Smooth muscle cell (in vitro differentiated cells): ENCODE results near the gene VWCE. TPM values are rescaled to one million over a fixed set of nuclear protein-coding genes. Genes with fewer than 3 reads are reported as not detected.

Experiments used
- DNase-seq: peaks from one replicate; lab custom pipeline; 2025; ENCODE audit not compliant: unreplicated experiment; lab: John Stamatoyannopoulos, UW
- H2AFZ ChIP-seq: fragments of 200-600 bp; sonication (generic); 2 replicates; pipeline ENCODE4 v1.6.0; 2016; ENCODE audit warnings: antibody characterized with exemption, low read depth, mild to moderate bottlenecking
- H3F3A ChIP-seq: fragments of 200-600 bp; sonication (generic); 2 replicates; pipeline ENCODE4 v1.6.0; 2017; ENCODE audit warnings: antibody characterized with exemption, low read depth
- H3K27ac ChIP-seq: fragments of 200-600 bp; sonication (generic); 2 replicates; pipeline ENCODE4 v1.5.1; 2016; ENCODE audit warnings: low read depth, mild to moderate bottlenecking
- H3K27me3 ChIP-seq: fragments of 200-600 bp; sonication (generic); 2 replicates; pipeline ENCODE4 v1.6.1; 2016; ENCODE audit warnings: low read depth, mild to moderate bottlenecking
- H3K36me3 ChIP-seq: fragments of 200-600 bp; sonication (generic); 2 replicates; pipeline ENCODE4 v1.5.1; 2016; ENCODE audit warnings: low read depth
- H3K4me1 ChIP-seq: fragments of 200-600 bp; sonication (generic); 2 replicates; pipeline ENCODE4 v1.5.1; 2016; ENCODE audit warnings: low read depth
- H3K4me2 ChIP-seq: fragments of 200-600 bp; sonication (generic); 2 replicates; pipeline ENCODE4 v1.6.0; 2016; ENCODE audit warnings: mild to moderate bottlenecking
- H3K4me3 ChIP-seq: fragments of 200-600 bp; sonication (generic); 2 replicates; pipeline ENCODE4 v1.5.1; 2016; ENCODE audit warnings: mild to moderate bottlenecking
- H3K79me2 ChIP-seq: fragments of 200-600 bp; sonication (generic); 2 replicates; pipeline ENCODE4 v1.6.0; 2016; ENCODE audit warnings: low read depth, mild to moderate bottlenecking
- H3K9ac ChIP-seq: fragments of 200-600 bp; sonication (generic); 2 replicates; pipeline ENCODE4 v1.6.0; 2016; ENCODE audit warnings: low read depth
- H3K9me3 ChIP-seq: fragments of 200-600 bp; sonication (generic); replicated peaks from 2 replicates; pipeline ENCODE4 v1.5.1; 2016; ENCODE audit warnings: low read depth
- H4K20me1 ChIP-seq: fragments of 200-600 bp; sonication (generic); 2 replicates; pipeline ENCODE4 v1.6.0; 2016; ENCODE audit warnings: low read depth
- CTCF ChIP-seq: fragments of 200-600 bp; sonication (generic); IDR thresholded peaks from 2 replicates; pipeline ENCODE4 v1.5.1; 2017; ENCODE audit warnings: borderline replicate concordance, mild to moderate bottlenecking, antibody characterized with exemption; ENCODE audit not compliant: insufficient read depth, poor library complexity, severe bottlenecking
- WGBS: methylation state at CpG from one replicate; pipeline ENCODE4 v1.1.7; 2016; ENCODE audit warnings: low lambda C conversion rate; 5-methylcytosine and 5-hydroxymethylcytosine counted together
- polyA plus RNA-seq: library from polyadenylated mRNA; unstranded; fragments of >200 nt; fragmentation: Nextera tagmentation; extraction: Ambion mirVana; gene quantifications from 2 replicates; pipeline ENCODE4 v1.2.1, GENCODE V29; 2016
- total RNA-seq: library from RNA; depleted of rRNA; stranded (reverse); fragments of >200 nt; gene quantifications from 2 replicates; pipeline ENCODE4 v1.2.3, GENCODE V29; 2014

The VWCE gene
- 0.49 and 1.5 TPM in 2 replicates for total RNA-seq
- polyA plus RNA-seq: 2.4 and 4.1 TPM in 2 replicates

GRCh38 chr11:61294717-61295595 is at the start of gene VWCE:
TSS of gene VWCE (minus strand) at chr11:61295316. CDS start at chr11:61295037, 279 bp downstream.
- peak within 1 kb of the TSS; percentile 99 for H3K4me2 ChIP-seq
- H3K9me3 ChIP-seq: no peaks in the 10 kb centered on the region
- WGBS: 3% methylated on average over 78 of the region's 97 CpGs
- peaks cover 9% of the 10 kb centered on the region for H3K4me1 ChIP-seq
- H3K79me2 ChIP-seq: no peaks in the 10 kb centered on the region
- no peaks in the 10 kb centered on the region for H3K27me3 ChIP-seq
- peak; percentile 64 for DNase-seq
- no peak within 1 kb of the TSS for H3K27ac ChIP-seq
- H3K4me3 ChIP-seq: peak within 1 kb of the TSS; percentile 73
- H3F3A ChIP-seq: peaks cover 21% of the 10 kb centered on the region
- H4K20me1 ChIP-seq: peaks cover 18% of the 10 kb centered on the region
- TF ChIP-seq CTCF: no peak
- H3K9ac ChIP-seq: peak within 1 kb of the TSS; percentile 30
- H2AFZ ChIP-seq: no peak within 1 kb of the TSS
- no peaks in the 10 kb centered on the region for H3K36me3 ChIP-seq

- no peak overlapping the region for H3K9ac ChIP-seq
- H3K27me3 ChIP-seq: no peaks in the 10 kb centered on the region
- 96% methylated on average over 29 of the region's 29 CpGs for WGBS
- H3K27ac ChIP-seq: no peak overlapping the region
- H4K20me1 ChIP-seq: no peaks in the 10 kb centered on the region
- no peak overlapping the region for H2AFZ ChIP-seq
- H3K4me3 ChIP-seq: no peak overlapping the region
- H3F3A ChIP-seq: no peaks in the 10 kb centered on the region
- H3K79me2 ChIP-seq: no peaks in the 10 kb centered on the region
- DNase-seq: no peak
- no peaks in the 10 kb centered on the region for H3K9me3 ChIP-seq
- H3K4me1 ChIP-seq: no peaks in the 10 kb centered on the region
- H3K4me2 ChIP-seq: no peak overlapping the region
- TF ChIP-seq CTCF: no peak
- no peaks in the 10 kb centered on the region for H3K36me3 ChIP-seq
Observed at GRCh38 chr11:61343792-61344745, 49.0 kb upstream of the VWCE start.

GRCh38 chr11:61342207-61342803 is 47.2 kb upstream of the VWCE start:
- H3K9me3 ChIP-seq: no peaks in the 10 kb centered on the region
- H3K27me3 ChIP-seq: no peaks in the 10 kb centered on the region
- no peak overlapping the region for H3K9ac ChIP-seq
- H3K4me1 ChIP-seq: no peaks in the 10 kb centered on the region
- H3K4me2 ChIP-seq: no peak overlapping the region
- H3F3A ChIP-seq: no peaks in the 10 kb centered on the region
- H3K36me3 ChIP-seq: no peaks in the 10 kb centered on the region
- no peak overlapping the region for H2AFZ ChIP-seq
- 90% methylated on average over 20 of the region's 20 CpGs for WGBS
- no peak overlapping the region for H3K4me3 ChIP-seq
- H3K27ac ChIP-seq: no peak overlapping the region
- no peak for DNase-seq
- H4K20me1 ChIP-seq: no peaks in the 10 kb centered on the region
- H3K79me2 ChIP-seq: no peaks in the 10 kb centered on the region
- TF ChIP-seq CTCF: no peak
